ENCODE data around the gene TNP2.
"Not testable (repeated sequence)": the region's sequence is repeated elsewhere in the genome, so short reads cannot be mapped to it uniquely, and the experiment has no call there.

TNP2 gene

GRCh38 chr16:11299865-11300559, 30.9 kb upstream of the TNP2 start:
- no peak for DNase-seq

- DNase-seq, result not testable (repeated sequence)
Observed at GRCh38 chr16:11298950-11299547, 29.9 kb upstream of the TNP2 start.

DNA sequence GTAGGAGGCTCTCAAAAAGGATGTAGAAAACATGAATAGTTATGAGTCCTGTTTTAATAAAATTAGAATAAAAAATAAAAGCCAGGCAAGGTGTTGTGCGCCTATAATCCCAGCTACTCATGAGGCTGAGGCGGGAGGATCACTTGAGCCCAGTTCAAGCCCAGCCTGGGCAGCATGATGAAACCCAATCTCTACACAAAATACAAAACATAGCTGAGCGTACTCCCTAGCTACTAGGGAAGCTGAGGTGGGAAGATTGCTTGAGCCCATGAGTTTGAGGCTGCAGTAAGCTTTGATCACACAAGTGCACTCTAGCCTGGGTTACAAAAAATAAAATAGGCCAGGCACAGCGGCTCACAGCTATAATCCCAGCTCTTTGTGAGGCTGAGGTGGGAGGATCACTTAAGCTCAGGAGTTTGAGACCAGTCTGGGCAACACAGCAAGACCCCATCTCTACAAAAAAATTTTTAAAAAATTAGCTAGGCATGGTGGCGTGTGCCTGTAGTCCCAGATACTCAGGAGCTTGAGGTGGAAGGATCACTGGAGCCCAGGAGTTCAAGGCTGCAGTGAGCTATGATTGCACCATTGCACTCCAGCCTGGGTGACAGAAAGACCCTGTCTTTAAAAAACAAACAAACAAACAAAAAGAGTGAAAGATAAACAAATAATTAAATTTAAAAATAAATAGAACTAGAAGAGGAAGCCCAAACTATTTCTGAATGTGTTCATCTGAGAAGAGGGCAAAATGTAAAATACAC, 29.2 kb upstream of the TNP2 start:
- DNase-seq, result no peak

DNA sequence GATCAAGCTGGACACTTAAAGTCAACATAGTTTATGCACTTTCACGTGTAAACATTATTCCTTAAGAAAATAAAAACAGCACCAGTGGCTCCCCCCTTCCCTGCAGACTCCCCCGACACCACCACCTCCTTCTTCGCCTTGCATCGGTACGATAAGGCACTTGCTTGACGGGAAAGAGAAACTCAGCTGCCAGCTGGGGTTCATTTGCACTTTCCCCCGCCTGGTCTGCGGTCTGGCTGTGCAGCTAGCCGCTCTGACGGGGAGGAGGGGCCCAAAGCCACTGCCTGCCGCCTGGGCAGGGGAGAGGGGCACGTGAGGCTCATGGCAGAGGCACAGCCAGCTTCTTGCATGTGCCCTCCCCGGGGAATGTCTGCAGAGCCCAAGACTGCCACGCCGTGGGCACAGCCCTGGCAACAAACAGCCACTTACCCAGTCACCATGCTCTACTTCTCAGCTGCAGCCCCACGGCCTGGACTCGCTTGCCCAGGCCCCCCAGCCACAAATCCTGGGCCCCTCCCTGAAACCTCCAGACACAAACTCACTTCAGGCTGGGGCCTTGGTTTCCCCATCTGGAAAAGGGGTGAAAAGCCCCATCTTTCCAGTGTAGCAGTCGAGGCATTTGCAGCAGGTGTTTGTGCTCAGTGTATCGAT, 28.5 kb upstream of the TNP2 start:
- DNase-seq, result peak; percentile 95

DNA sequence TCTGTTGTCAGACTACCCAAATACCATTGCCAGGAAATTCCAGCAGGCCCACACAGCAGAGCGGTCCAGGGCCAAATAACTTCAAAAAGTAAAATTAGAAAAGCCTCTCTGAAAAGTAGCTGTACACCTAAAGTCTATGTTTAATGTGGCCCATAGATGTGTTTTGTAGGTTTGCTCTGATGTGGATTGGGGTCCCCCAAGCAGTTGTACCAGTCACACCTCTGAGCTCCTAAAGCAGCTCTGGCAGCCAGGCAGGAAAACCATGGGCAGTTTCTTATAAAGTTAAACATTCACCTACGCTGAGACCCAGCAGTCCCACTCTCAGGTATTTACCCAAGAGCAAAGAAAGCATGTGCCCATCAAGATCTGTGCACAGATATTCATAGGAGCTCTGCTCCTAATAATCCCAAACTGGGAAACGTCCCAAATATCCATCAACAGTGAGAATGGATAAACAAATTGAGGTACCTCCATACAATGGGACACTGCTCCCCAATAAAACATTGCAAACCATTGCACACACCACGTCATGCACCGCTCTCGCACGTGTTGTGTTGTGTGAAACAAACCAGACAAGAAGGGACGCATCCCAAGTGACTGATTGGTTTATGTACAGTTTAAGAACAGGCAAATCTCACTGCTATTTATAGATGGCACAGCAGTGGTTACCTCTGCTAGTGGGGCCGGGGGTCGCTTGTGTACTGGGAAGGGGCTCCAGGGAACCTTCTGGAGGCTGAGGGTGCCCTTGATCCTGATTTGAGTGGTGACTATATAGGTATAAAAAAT, 27.8 kb upstream of the TNP2 start:
- no peak for DNase-seq

- no peak for DNase-seq
Observed at GRCh38 chr16:11296351-11296705, 27.2 kb upstream of the TNP2 start.

- peak; percentile 15 for DNase-seq
Observed at GRCh38 chr16:11295672-11296071, 26.5 kb upstream of the TNP2 start.

- DNase-seq, result no peak
Observed at GRCh38 chr16:11292076-11292748, 23.1 kb upstream of the TNP2 start.

DNA sequence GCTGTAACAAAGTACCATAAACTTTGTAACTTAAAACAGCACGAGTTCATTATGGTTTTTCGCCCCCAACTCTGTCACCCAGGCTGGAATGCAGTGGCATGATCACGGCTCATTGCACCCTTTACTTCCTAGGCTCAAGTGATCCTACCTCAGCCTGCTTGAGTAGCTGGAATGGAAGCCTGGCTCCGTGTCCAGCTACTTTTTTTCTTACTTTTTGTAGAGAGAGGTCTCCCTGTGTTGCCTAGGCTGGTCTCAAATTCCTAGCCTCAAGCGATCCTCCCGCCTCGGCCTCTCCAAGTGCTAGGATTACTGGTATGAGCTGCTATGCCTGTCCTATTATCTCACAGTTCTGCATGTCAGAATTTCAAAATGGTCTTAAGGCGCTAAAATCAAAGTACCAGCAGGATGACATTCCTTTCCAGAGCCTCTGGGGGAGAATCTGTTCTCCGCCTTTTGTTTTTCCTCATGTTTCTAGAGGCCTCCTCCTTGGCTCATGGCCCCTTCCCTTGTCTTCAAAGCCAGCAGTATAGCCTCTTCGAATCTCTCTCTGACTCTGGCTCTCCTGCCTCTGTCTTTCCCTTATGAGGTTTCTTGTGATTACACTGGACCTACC, 22.1 kb upstream of the TNP2 start:
- DNase-seq, result no peak

- DNase-seq, result no peak
Observed at GRCh38 chr16:11290102-11290893, 21.2 kb upstream of the TNP2 start.

GRCh38 chr16:11289696-11290095, 20.6 kb upstream of the TNP2 start:
- DNase-seq, result not testable (repeated sequence)

- no peak for DNase-seq
Observed at GRCh38 chr16:11289202-11289601, 20.1 kb upstream of the TNP2 start.

GRCh38 chr16:11285842-11286241, 16.7 kb upstream of the TNP2 start:
- no peak for DNase-seq

GRCh38 chr16:11283820-11284248, 14.7 kb upstream of the TNP2 start:
- no peak for DNase-seq

DNA sequence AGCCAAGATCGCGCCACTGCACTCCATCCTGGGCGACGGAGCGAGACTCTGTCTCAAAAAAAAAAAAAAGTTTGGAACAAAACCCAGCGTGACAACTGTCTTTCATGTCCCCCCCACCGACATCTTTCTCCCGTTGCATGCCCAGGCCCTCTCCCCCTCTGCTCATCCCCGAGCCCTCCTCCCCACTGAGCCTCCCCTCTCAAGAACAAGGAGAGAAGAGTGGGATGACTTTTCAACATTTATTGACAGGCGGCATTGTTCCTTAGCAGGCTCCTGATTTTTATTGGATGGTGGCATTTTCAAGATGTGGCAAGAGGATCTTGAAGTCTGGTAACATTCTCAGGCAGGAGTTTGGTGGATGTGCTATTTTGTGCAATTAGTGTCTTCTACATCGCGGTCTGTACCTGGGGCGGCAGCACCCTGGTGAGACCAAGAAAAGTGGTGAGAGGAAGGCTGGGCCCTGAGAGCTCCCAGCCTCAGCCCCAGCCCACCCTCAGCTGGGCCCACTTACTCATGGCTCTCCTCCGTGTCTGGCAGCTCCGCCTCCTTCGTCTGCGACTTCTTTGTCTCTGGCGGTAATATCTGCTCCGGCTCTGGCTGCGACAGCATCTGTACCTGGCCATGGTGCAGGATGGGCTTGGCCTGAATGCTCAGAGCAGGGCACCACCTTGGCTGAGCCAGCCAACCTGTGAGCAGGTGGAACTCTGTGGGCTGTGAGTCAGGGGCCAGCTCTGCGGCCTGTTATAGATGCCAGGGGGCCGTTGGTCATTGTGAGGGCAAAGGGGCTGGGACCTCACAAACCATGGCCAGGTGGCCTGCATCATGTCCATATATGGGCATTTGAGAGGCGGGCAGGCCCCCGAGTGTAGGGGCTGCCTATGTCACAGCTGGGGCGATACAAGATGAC, 11.7 kb upstream of the TNP2 start, which contains the start of gene PRM1:
TSS of gene PRM1 (minus strand) at position 715 of the 907 bp plus-strand sequence. CDS start at position 623, 92 bp downstream.
- no peak for DNase-seq

DNA sequence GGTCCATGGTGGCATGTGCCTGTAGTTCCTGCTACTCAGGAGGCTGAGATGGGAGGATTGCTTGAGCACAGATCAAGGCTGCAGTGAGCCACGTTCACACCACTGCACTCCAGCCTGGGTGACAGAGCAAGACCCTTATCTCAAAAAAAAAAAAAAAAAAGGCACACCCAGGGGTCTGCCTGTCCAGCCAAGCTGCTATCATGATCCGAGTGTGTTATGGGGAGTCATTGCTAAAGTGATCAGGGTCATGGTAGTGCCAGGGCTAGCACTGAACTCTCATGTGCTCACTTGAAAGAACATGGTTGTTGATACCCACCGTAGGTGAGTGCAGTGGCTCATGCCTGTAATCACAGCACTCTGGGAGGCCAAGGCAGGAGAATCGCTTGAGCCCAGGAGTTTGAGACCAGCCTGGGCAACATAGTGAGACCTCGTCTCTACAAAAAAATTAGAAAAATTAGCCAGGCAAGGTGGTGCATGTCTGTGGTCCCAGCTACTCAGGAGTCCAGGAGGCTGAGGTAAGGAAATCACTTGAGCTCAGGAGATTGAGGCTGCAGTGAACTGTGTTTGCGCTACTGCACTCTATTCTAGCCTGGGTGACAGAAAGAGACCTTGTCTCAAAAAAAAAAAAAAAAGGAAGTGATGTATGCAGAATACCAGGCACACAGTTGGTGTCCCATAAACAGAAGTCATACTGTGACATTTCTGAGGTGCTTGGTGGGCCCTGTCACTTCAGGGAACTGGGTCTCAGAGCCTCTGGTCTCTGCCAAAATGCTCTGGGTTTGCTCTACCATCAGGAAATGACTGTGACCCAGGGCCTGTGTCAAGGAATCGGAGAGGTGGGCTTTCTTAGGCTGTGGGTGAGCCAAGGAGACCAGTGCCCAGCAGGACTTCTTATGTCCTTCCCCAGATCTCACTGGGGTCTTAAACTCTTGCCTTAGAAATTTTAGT, 9.8 kb upstream of the TNP2 start:
- DNase-seq, result no peak

DNA sequence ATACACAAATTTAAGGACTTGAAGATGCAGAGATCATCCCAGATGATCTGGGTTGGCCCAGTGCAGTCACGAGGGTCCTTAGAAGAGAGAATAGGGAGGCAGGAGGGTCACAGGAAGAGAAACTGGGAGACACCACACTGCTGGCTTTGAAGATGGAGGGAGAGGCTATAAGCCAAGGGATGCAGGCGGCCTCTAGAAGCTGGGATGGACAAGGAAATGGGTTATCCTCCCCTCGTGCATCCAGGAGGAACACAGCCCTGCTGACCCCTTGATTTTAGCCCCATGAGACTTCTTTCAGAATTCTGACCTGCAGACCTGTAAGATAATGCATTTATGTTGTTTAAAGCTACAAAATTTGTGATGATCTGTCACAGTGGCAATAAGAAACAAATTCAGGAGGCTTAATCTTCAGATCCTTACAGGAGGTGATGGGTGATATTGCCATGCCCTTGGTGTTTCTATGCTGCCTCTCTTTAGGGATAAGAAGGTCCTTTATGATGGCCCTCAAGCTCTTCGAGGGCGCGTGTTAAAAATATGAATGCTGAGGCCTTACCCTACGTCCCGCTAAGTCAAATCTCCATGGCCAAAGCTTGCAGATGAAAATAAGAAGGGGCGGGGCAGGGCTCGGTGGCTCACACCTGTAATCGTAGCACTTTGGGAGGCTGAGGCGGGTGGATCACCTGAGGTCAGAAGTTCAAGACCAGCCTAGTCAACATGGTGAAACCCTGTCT, 8.6 kb upstream of the TNP2 start:
- DNase-seq, result no peak

Measured in NCI-H69 (cell line).